ENCODE data around the gene PPM1N. TPM values are rescaled to one million over a fixed set of nuclear protein-coding genes. Genes with fewer than 3 reads are reported as not detected.

Gene PPM1N
- total and polyA plus RNA-seq, 2 of the 13 experiments (the other 11 are each of a cell fraction or from before 2014, with no cell fraction given), result 0.31 to 1.8 TPM

DNA sequence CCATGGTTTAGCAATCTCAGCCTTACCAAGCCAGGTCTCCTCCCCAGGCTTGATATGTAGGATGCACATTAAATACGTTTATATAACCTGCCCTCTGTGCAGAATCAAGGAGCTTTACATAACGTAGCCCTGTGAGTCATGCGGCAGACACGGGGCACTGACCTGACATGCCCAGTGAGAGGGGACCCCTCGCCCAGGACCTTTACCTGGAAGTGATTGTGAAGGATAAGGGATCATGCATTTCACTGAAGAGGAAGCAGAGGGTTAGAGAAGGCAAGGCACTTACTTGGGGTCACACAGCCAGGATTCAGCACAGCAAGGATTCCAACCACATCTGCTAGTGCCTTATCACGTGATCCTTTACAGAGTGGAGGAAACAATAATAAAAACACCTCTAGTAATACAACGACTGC lies 49.4 kb upstream of the PPM1N start (continued):
- TF ChIP-seq ELF3 (CRISPR knock-in tag; IDR thresholded peaks at IDR 0.05) (peak; percentile 58; the same call in 1 of the 2 replicates), RAD51 (IDR thresholded peaks at IDR 0.05; ENCODE audit: borderline replicate concordance) (peak; percentile 87; the same call in 1 of the 2 replicates), ARNTL (CRISPR knock-in tag; IDR thresholded peaks at IDR 0.05) (peak; percentile 84), IRF2 (CRISPR knock-in tag; IDR thresholded peaks at IDR 0.05) (peak; percentile 18; the same call in 1 of the 2 replicates), GATAD2A (CRISPR knock-in tag; IDR thresholded peaks at IDR 0.05) (peak; percentile 62)

DNA sequence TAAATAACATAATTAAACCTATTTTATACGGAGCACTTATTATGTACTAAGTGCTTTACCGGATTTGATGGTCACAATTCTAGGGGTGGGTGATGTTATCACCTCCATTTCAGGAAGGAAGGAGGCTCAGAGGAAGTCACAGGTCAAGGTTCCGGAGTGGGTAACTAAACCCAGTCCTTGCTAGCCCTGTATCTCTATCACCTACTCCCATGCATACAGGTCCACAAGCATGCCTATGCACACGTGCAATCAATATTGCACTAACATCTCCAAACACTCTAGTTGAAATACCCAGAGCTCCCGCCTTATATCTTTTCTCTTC lies 48.3 kb upstream of the PPM1N start:
- no peaks in the 10 kb centered on the region for H4K20me1 ChIP-seq (ENCODE audit: insufficient read depth, low read length)
- peak overlapping the region; percentile 86 for H3K4me2 ChIP-seq (ENCODE audit: low read depth, low read length)
- H3K79me2 ChIP-seq (ENCODE audit: insufficient read depth, low read length), result no peaks in the 10 kb centered on the region
- in situ Hi-C loops (cut with HindIII; ENCODE audit: extremely low pct_ligation_motif_present, low pct_unique_long_range_greater_than_20kb) (no loop called here), intact Hi-C loops (cut with micrococcal nuclease; ENCODE audit: unreplicated experiment) (no loop called here)
- H3K4me3 ChIP-seq (replicated peaks in 1 of 3; ENCODE audit: insufficient read depth in 1 of 3, low read depth in 2 of 3, low read length in 3 of 3), result peak overlapping the region; percentile 56 to 68 (median 57); a peak in 5 of 6 replicates
- H3K4me1 ChIP-seq (ENCODE audit: insufficient read depth, low read length), result peaks cover 96% of the 10 kb centered on the region
- TSS peak; percentile 79 for BruUV-seq (replicated peaks)
- FAIRE-seq (no peak), DNase-seq (ENCODE audit: low spot score) (no peak), ATAC-seq (no peak)
- no peak overlapping the region for H2AFZ ChIP-seq (ENCODE audit: low read length)
- no peaks in the 10 kb centered on the region for H3K36me3 ChIP-seq (replicated peaks in 1 of 2; ENCODE audit: control insufficient read depth in 1 of 2, insufficient read depth in 2 of 2, low read length in 2 of 2)
- WGBS (ENCODE audit: low lambda C conversion rate), result 43% methylated on average over 5 of the region's 5 CpGs
- peaks cover 0 to 8% of the 10 kb centered on the region in 2 experiments; a peak in 4 of 5 replicates for H3K27me3 ChIP-seq (ENCODE audit: control insufficient read depth in 1 of 2, insufficient read depth in 2 of 2, low read length in 2 of 2)
- peak overlapping the region; percentile 88 for H3K9ac ChIP-seq (ENCODE audit: insufficient read depth, low read depth, low read length)
- CTCF ChIA-PET (ENCODE audit: low intra/inter-chr PET ratio, low total read pairs), result no interaction called here
- no peaks in the 10 kb centered on the region for H3K9me3 ChIP-seq (ENCODE audit: low read length)
- POLR2A ChIA-PET, result interaction anchor here (2.1 kb wide), 1 partner anchor 10 kb away, joined by 7 read pairs; no protein-coding TSS in a partner anchor
- peak overlapping the region; percentile 65 for H3K27ac ChIP-seq (ENCODE audit: extremely low read length, insufficient read depth, low read length)
- no peak for TF ChIP-seq ZNF382 (CRISPR knock-in tag; IDR thresholded peaks at IDR 0.05; ENCODE audit: borderline replicate concordance)
- TF ChIP-seq ZNF768 (CRISPR knock-in tag; IDR thresholded peaks at IDR 0.05), result no peak
- TF ChIP-seq ZZZ3 (CRISPR knock-in tag; IDR thresholded peaks at IDR 0.05; ENCODE audit: borderline replicate concordance), result no peak
- no peak for TF ChIP-seq ZNF556 (CRISPR knock-in tag; IDR thresholded peaks at IDR 0.05; ENCODE audit: borderline replicate concordance)
- TF ChIP-seq CREM (IDR thresholded peaks at IDR 0.05), result no peak
- no peak for TF ChIP-seq CREM (CRISPR knock-in tag; IDR thresholded peaks at IDR 0.05)
- TF ChIP-seq, protein P1, sequence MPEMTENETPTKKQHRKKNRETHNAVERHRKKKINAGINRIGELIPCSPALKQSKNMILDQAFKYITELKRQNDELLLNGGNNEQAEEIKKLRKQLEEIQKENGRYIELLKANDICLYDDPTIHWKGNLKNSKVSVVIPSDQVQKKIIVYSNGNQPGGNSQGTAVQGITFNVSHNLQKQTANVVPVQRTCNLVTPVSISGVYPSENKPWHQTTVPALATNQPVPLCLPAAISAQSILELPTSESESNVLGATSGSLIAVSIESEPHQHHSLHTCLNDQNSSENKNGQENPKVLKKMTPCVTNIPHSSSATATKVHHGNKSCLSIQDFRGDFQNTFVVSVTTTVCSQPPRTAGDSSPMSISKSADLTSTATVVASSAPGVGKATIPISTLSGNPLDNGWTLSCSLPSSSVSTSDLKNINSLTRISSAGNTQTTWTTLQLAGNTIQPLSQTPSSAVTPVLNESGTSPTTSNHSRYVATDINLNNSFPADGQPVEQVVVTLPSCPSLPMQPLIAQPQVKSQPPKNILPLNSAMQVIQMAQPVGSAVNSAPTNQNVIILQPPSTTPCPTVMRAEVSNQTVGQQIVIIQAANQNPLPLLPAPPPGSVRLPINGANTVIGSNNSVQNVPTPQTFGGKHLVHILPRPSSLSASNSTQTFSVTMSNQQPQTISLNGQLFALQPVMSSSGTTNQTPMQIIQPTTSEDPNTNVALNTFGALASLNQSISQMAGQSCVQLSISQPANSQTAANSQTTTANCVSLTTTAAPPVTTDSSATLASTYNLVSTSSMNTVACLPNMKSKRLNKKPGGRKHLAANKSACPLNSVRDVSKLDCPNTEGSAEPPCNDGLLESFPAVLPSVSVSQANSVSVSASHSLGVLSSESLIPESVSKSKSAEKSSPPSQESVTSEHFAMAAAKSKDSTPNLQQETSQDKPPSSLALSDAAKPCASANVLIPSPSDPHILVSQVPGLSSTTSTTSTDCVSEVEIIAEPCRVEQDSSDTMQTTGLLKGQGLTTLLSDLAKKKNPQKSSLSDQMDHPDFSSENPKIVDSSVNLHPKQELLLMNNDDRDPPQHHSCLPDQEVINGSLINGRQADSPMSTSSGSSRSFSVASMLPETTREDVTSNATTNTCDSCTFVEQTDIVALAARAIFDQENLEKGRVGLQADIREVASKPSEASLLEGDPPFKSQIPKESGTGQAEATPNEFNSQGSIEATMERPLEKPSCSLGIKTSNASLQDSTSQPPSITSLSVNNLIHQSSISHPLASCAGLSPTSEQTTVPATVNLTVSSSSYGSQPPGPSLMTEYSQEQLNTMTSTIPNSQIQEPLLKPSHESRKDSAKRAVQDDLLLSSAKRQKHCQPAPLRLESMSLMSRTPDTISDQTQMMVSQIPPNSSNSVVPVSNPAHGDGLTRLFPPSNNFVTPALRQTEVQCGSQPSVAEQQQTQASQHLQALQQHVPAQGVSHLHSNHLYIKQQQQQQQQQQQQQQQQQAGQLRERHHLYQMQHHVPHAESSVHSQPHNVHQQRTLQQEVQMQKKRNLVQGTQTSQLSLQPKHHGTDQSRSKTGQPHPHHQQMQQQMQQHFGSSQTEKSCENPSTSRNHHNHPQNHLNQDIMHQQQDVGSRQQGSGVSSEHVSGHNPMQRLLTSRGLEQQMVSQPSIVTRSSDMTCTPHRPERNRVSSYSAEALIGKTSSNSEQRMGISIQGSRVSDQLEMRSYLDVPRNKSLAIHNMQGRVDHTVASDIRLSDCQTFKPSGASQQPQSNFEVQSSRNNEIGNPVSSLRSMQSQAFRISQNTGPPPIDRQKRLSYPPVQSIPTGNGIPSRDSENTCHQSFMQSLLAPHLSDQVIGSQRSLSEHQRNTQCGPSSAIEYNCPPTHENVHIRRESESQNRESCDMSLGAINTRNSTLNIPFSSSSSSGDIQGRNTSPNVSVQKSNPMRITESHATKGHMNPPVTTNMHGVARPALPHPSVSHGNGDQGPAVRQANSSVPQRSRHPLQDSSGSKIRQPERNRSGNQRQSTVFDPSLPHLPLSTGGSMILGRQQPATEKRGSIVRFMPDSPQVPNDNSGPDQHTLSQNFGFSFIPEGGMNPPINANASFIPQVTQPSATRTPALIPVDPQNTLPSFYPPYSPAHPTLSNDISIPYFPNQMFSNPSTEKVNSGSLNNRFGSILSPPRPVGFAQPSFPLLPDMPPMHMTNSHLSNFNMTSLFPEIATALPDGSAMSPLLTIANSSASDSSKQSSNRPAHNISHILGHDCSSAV (CRISPR knock-in tag; IDR thresholded peaks at IDR 0.05; ENCODE audit: borderline replicate concordance), result no peak
- no peak for TF ChIP-seq ZC3H13 (CRISPR knock-in tag; IDR thresholded peaks at IDR 0.05)
- TF ChIP-seq, protein P2, sequence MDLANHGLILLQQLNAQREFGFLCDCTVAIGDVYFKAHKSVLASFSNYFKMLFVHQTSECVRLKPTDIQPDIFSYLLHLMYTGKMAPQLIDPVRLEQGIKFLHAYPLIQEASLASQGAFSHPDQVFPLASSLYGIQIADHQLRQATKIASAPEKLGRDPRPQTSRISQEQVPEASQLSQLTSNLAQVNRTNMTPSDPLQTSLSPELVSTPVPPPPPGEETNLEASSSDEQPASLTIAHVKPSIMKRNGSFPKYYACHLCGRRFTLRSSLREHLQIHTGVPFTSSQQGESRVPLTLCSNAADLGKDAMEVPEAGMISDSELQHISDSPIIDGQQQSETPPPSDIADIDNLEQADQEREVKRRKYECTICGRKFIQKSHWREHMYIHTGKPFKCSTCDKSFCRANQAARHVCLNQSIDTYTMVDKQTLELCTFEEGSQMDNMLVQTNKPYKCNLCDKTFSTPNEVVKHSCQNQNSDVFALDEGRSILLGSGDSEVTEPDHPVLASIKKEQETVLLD (CRISPR knock-in tag; IDR thresholded peaks at IDR 0.05; ENCODE audit: low read depth), result no peak
- TF ChIP-seq ATF7 (IDR thresholded peaks at IDR 0.05), result no peak
- TF ChIP-seq ATF7 (CRISPR knock-in tag; IDR thresholded peaks at IDR 0.05), result no peak
- no peak for TF ChIP-seq ZNF788 (CRISPR knock-in tag; IDR thresholded peaks at IDR 0.05; ENCODE audit: borderline replicate concordance)
